GM12892 (cell line): ENCODE data around the gene ATP13A3.

Source experiments
- POLR2A ChIP-seq: IDR thresholded peaks from 2 replicates; pipeline ENCODE4 v1.6.1; 2011; ENCODE audit warnings: low read depth, low read length, control low read depth
- POLR2AphosphoS5 ChIP-seq: IDR thresholded peaks from 2 replicates; pipeline ENCODE4 v1.6.1; 2011; ENCODE audit warnings: low read depth, low read length, control low read depth

DNA sequence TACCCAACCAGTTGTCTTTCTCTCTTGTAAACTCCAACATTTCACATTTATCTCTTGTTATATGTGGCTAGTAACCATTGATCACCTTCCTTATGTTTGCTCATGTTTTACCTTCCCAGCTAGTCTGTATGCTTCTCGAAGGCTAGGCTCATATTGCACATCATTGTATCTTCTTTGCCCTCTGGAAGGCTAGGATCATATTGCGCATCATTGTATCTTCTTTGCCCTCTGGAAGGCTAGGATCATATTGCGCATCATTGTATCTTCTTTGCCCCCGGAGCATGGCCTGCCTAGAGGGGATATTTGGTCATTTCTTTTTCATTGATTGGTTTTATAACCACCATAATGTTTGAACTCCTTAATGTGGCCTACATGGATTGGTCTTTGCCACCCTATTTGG lies 39.4 kb upstream of the ATP13A3 start:
- no peak for TF ChIP-seq POLR2A
- TF ChIP-seq POLR2AphosphoS5, result no peak
